ENCODE results near the gene MLF2. TPM values are rescaled to one million over a fixed set of nuclear protein-coding genes. Genes with fewer than 3 reads are reported as not detected.
A peak's percentile ranks its signal among the peaks of the same experiment; 100 is the strongest.
"Not testable (repeated sequence)": the region's sequence is repeated elsewhere in the genome, so short reads cannot be mapped to it uniquely, and the experiment has no call there.

MLF2 gene
- total RNA-seq, 2 experiments from 2014 or later = 79.7 to 87.3 TPM

- H3K79me2 ChIP-seq (ENCODE audit: insufficient read depth, low read depth, low read length) = peaks cover 4% of the 10 kb centered on the region; the same call in 1 of the 2 replicates
- no peak overlapping the region for H2AFZ ChIP-seq (ENCODE audit: low read length)
- no TSS peak for BruUV-seq (replicated peaks)
- H3K4me2 ChIP-seq (ENCODE audit: low read length) = no peak overlapping the region
- CTCF ChIA-PET (ENCODE audit: unreplicated experiment) = no interaction called here
- POLR2A ChIA-PET = interaction anchor here (0.7 kb wide), 1 partner anchor 97 kb away, joined by 3 read pairs; no protein-coding TSS in a partner anchor
- TF ChIP-seq EZH2phosphoT487 (IDR thresholded peaks at IDR 0.05; ENCODE audit: borderline replicate concordance, low read depth, low read length) = no peak
- TF ChIP-seq CTCF (conservative IDR thresholded peaks at IDR 0.05; ENCODE audit: low read length) = no peak
- no peak overlapping the region for H3K4me3 ChIP-seq (ENCODE audit: low read depth, low read length, poor library complexity, severe bottlenecking)
- peaks cover 57% of the 10 kb centered on the region for H3K36me3 ChIP-seq (ENCODE audit: insufficient read depth, low read length)
- H3K9me3 ChIP-seq (ENCODE audit: low read length) = no peaks in the 10 kb centered on the region
- intact Hi-C loops (cut with micrococcal nuclease; ENCODE audit: unreplicated experiment) = no loop called here
- no peak for DNase-seq (ENCODE audit: low spot score)
- H4K20me1 ChIP-seq (ENCODE audit: insufficient read depth, low read length) = no peaks in the 10 kb centered on the region
- H3K27ac ChIP-seq (ENCODE audit: low read depth, low read length, poor library complexity, severe bottlenecking) = no peak overlapping the region
- peaks cover 19% of the 10 kb centered on the region for H3K4me1 ChIP-seq (ENCODE audit: insufficient read depth, low read length, poor library complexity, severe bottlenecking)
- H3K9me2 ChIP-seq (ENCODE audit: insufficient read depth, low read length) = no peaks in the 10 kb centered on the region
Observed at GRCh38 chr12:6747216-6747615, 5.7 kb downstream of the MLF2 start.

- no peaks in the 10 kb centered on the region for H4K20me1 ChIP-seq (ENCODE audit: insufficient read depth, low read length)
- ChIA-PET POLR2A (no interaction called here), CTCF (ENCODE audit: unreplicated experiment) (interaction anchor here (0.6 kb wide), 1 partner anchor 471 kb away, joined by 3 read pairs; no protein-coding TSS in a partner anchor)
- H3K9me2 ChIP-seq (ENCODE audit: insufficient read depth, low read length) = no peaks in the 10 kb centered on the region
- no peak overlapping the region for H2AFZ ChIP-seq (ENCODE audit: low read length)
- no peaks in the 10 kb centered on the region for H3K9me3 ChIP-seq (ENCODE audit: low read length)
- TF ChIP-seq CTCF (conservative IDR thresholded peaks at IDR 0.05; ENCODE audit: low read length) (no peak), EZH2phosphoT487 (IDR thresholded peaks at IDR 0.05; ENCODE audit: borderline replicate concordance, low read depth, low read length) (no peak)
- H3K4me2 ChIP-seq (ENCODE audit: low read length) = peak overlapping the region; percentile 36; the same call in 1 of the 2 replicates
- no TSS peak for BruUV-seq (replicated peaks)
- H3K36me3 ChIP-seq (ENCODE audit: insufficient read depth, low read length) = peaks cover 47% of the 10 kb centered on the region
- peaks cover 14% of the 10 kb centered on the region for H3K4me1 ChIP-seq (ENCODE audit: insufficient read depth, low read length, poor library complexity, severe bottlenecking)
- no peak overlapping the region for H3K27ac ChIP-seq (ENCODE audit: low read depth, low read length, poor library complexity, severe bottlenecking)
- intact Hi-C loops (cut with micrococcal nuclease; ENCODE audit: unreplicated experiment) = no loop called here
- DNase-seq (ENCODE audit: low spot score) = peak; percentile 73
- H3K4me3 ChIP-seq (ENCODE audit: low read depth, low read length, poor library complexity, severe bottlenecking) = no peak overlapping the region
- H3K79me2 ChIP-seq (ENCODE audit: insufficient read depth, low read depth, low read length) = no peaks in the 10 kb centered on the region
Observed at GRCh38 chr12:6745741-6746525, 7.0 kb downstream of the MLF2 start.

- CTCF ChIA-PET (ENCODE audit: unreplicated experiment); H3K27ac ChIP-seq (ENCODE audit: low read depth, low read length, poor library complexity, severe bottlenecking); H2AFZ ChIP-seq (ENCODE audit: low read length); H3K9me3 ChIP-seq (ENCODE audit: low read length); H3K79me2 ChIP-seq (ENCODE audit: insufficient read depth, low read depth, low read length); H3K9me2 ChIP-seq (ENCODE audit: insufficient read depth, low read length); H3K4me2 ChIP-seq (ENCODE audit: low read length); H3K4me3 ChIP-seq (ENCODE audit: low read depth, low read length, poor library complexity, severe bottlenecking); BruUV-seq (replicated peaks); intact Hi-C loops (cut with micrococcal nuclease; ENCODE audit: unreplicated experiment); DNase-seq (ENCODE audit: low spot score); H4K20me1 ChIP-seq (ENCODE audit: insufficient read depth, low read length): not testable (repeated sequence)
- POLR2A ChIA-PET = interaction anchor here (2.3 kb wide), 1 partner anchor 9 kb away, joined by 6 read pairs; the partner anchor contains the start of gene MLF2
- Histone ChIP-seq H3K4me1 (ENCODE audit: insufficient read depth, low read length, poor library complexity, severe bottlenecking) (peaks cover 14% of the 10 kb centered on the region), H3K36me3 (ENCODE audit: insufficient read depth, low read length) (peaks cover 23% of the 10 kb centered on the region)
Observed at GRCh38 chr12:6743300-6743699, 9.6 kb downstream of the MLF2 start.

All from OCI-LY7 (cell line).